Spleen (tissue), 7 donors: ENCODE data around the gene TCEA2.

Experiments used
- CTCF ChIP-seq, 11 experiments: fragments of 200-600 bp in 7 of 11; fragments of 450-650 bp in 4 of 11; sonication (generic) in 4 of 11; IDR thresholded peaks in 8 of 11; conservative IDR thresholded peaks in 3 of 11; 1 replicate in 7 of 11; 2 replicates in 4 of 11; pipeline versions ENCODE4 v1.4.0 to v1.8.0; 2016 to 2021; ENCODE audit warnings: antibody characterized with exemption in 11 of 11, inconsistent platforms in 4 of 11, mild to moderate bottlenecking in 1 of 11
- POLR2AphosphoS5 ChIP-seq, 3 donors: sonication (generic); formaldehyde crosslinking; IDR thresholded peaks; one replicate each; pipeline ENCODE4 v1.5.1; 2017; ENCODE audit warnings: antibody characterized with exemption in 3 of 3
- donor health status: DM: no; HTN: no; CAD: no; lungs with moderate emphysema.
- donor health status: DM: no; HTN: no; CAD: no.
- donor health status: DM: no; HTN: no; CAD: no.

GRCh38 chr20:64067005-64067632 lies 4.1 kb downstream of the TCEA2 start:
- no peak for TF ChIP-seq POLR2AphosphoS5 (IDR thresholded peaks at IDR 0.05)
- no peak for TF ChIP-seq CTCF (IDR thresholded peaks at IDR 0.05 in 8 of 11, conservative IDR thresholded peaks at IDR 0.05 in 3 of 11)
